Stimulated activated naive CD4-positive, alpha-beta T cell (primary cell): ENCODE data around the gene ICAM1.
"Not testable (repeated sequence)": the region's sequence is repeated elsewhere in the genome, so short reads cannot be mapped to it uniquely, and the experiment has no call there.

ENCODE experiments used
- DNase-seq, 6 experiments: peaks; one replicate each; lab custom pipeline; 2025; lab: John Stamatoyannopoulos, UW

Gene ICAM1

GRCh38 chr19:10270616-10271394, at the start of gene ICAM1:
Gene ICAM1, plus strand, starts transcription at chr19:10271120. Its CDS starts 40 bp downstream, at chr19:10271160.
- peak; percentile 42 to 62 (median 54) for DNase-seq

GRCh38 chr19:10222201-10222890, 48.6 kb upstream of the ICAM1 start:
- DNase-seq: no peak

- no peak for DNase-seq
Measured at GRCh38 chr19:10223488-10224213, 47.3 kb upstream of the ICAM1 start.

- DNase-seq: no peak
Measured at GRCh38 chr19:10224337-10224736, 46.6 kb upstream of the ICAM1 start.

GRCh38 chr19:10226021-10226375, 44.9 kb upstream of the ICAM1 start:
- DNase-seq: no peak

- DNase-seq: no peak
Measured at GRCh38 chr19:10226376-10227025, 44.4 kb upstream of the ICAM1 start.

GRCh38 chr19:10227026-10227971, 43.6 kb upstream of the ICAM1 start:
- DNase-seq: no peak

GRCh38 chr19:10228393-10228792, 42.5 kb upstream of the ICAM1 start:
- no peak for DNase-seq

GRCh38 chr19:10228920-10229319, 42.0 kb upstream of the ICAM1 start:
- DNase-seq: peak in 5 of 6 experiments; percentile 11 to 47 (median 29)

GRCh38 chr19:10230173-10230860, 40.6 kb upstream of the ICAM1 start:
- DNase-seq: peak; percentile 33 to 67 (median 58)

- DNase-seq: peak; percentile 34 to 78 (median 64)
Measured at GRCh38 chr19:10230861-10231611, 39.9 kb upstream of the ICAM1 start, which contains the start of gene S1PR2. Gene S1PR2, minus strand, starts transcription at chr19:10231331. Its CDS starts 6,426 bp downstream, at chr19:10224905.

- no peak for DNase-seq
Measured at GRCh38 chr19:10231612-10232228, 39.2 kb upstream of the ICAM1 start.

- no peak for DNase-seq
Measured at GRCh38 chr19:10233946-10234345, 37.0 kb upstream of the ICAM1 start.

GRCh38 chr19:10235003-10235402, 35.9 kb upstream of the ICAM1 start:
- DNase-seq: no peak

GRCh38 chr19:10235409-10235808, 35.5 kb upstream of the ICAM1 start:
- not testable (repeated sequence) for DNase-seq

GRCh38 chr19:10237702-10238101, 33.2 kb upstream of the ICAM1 start:
- no peak for DNase-seq

GRCh38 chr19:10238172-10238783, 32.6 kb upstream of the ICAM1 start:
- no peak for DNase-seq

GRCh38 chr19:10241826-10242449, 29.0 kb upstream of the ICAM1 start:
- not testable (repeated sequence) for DNase-seq
